Endothelial cell of umbilical vein (primary cell): ENCODE results near the gene ANKRD13B. TPM values are rescaled to one million over a fixed set of nuclear protein-coding genes. Genes with fewer than 3 reads are reported as not detected.
"Not testable (repeated sequence)": the region's sequence is repeated elsewhere in the genome, so short reads cannot be mapped to it uniquely, and the experiment has no call there.

Source experiments
- BruUV-seq: library from RNA; stranded (reverse); fragments of 400-500 nt; replicated peaks from 2 replicates; lab custom pipeline; 2021; lab: Mats Ljungman, UMichigan
- CTCF ChIA-PET: fragments of 300-600, 350-600 bp; sonication (Branson Sonifier 250); formaldehyde crosslinking; loops from one replicate; lab custom pipeline; 2021; ENCODE audit warnings: antibody characterized with exemption, inconsistent platforms; lab: Charles Lee
- POLR2A ChIA-PET: fragments of 300-600, 350-600 bp; sonication (Branson Sonifier 250); formaldehyde crosslinking; loops from one replicate; lab custom pipeline; 2021; ENCODE audit warnings: antibody characterized with exemption, inconsistent platforms; lab: Charles Lee
- DNase-seq: peaks from one replicate; pipeline ENCODE4 v3.0.0-alpha.2; 2011; ENCODE audit warnings: low read depth, low spot score
- FAIRE-seq: peaks from 2 replicates; lab custom pipeline; 2011; peaks lifted over from hg19 to GRCh38; lab: Jason Lieb, UNC
- H2AFZ ChIP-seq: 2 replicates; pipeline ENCODE4 v1.6.0; 2012; ENCODE audit warnings: low read depth, low read length, control low read depth, inconsistent platforms
- H3K27ac ChIP-seq: 2 replicates; pipeline ENCODE4 v1.5.1; 2011; ENCODE audit warnings: low read depth, mild to moderate bottlenecking, control low read depth, low read length, moderate library complexity; ENCODE audit not compliant: insufficient read depth
- H3K27me3 ChIP-seq, 2 experiments: 2 replicates each; pipeline versions ENCODE4 v1.6.0 to v1.6.1; 2011; ENCODE audit warnings: low read length in 2 of 2, mixed read lengths in 1 of 2; ENCODE audit not compliant: control insufficient read depth in 2 of 2, insufficient read depth in 2 of 2
- H3K36me3 ChIP-seq, 2 experiments: 2 replicates in 1 of 2; 3 replicates in 1 of 2; pipeline ENCODE4 v1.5.1; 2011; ENCODE audit warnings: low read length in 2 of 2, mild to moderate bottlenecking in 1 of 2, moderate library complexity in 1 of 2; ENCODE audit not compliant: control insufficient read depth in 2 of 2, insufficient read depth in 2 of 2; ENCODE audit errors: extremely low read depth in 1 of 2
- H3K4me1 ChIP-seq: 3 replicates; pipeline ENCODE4 v1.5.1; 2011; ENCODE audit warnings: mild to moderate bottlenecking, low read length; ENCODE audit not compliant: control insufficient read depth, insufficient read depth; ENCODE audit errors: extremely low read depth
- H3K4me2 ChIP-seq: 2 replicates; pipeline ENCODE4 v1.6.1; 2011; ENCODE audit warnings: low read length, control low read depth, mixed read lengths; ENCODE audit not compliant: insufficient read depth
- H3K4me3 ChIP-seq, 3 experiments: fragments of 200-600 bp in 1 of 3; sonication (generic), shearing (Covaris generic) in 1 of 3; replicated peaks in 1 of 3; 2 replicates each; pipeline ENCODE4 v1.5.1; 2011 to 2016; ENCODE audit warnings: control low read depth in 3 of 3, low read length in 3 of 3, mild to moderate bottlenecking in 2 of 3, inconsistent platforms in 1 of 3, low read depth in 1 of 3, moderate library complexity in 1 of 3; ENCODE audit not compliant: insufficient read depth in 1 of 3
- H3K79me2 ChIP-seq: 2 replicates; pipeline ENCODE4 v1.6.0; 2012; ENCODE audit warnings: low read length, inconsistent platforms; ENCODE audit not compliant: control insufficient read depth, insufficient read depth
- H3K9ac ChIP-seq: replicated peaks from 2 replicates; pipeline ENCODE3; 2011; ENCODE audit warnings: low read length, control low read depth; ENCODE audit not compliant: insufficient read depth; ENCODE audit errors: extremely low read depth
- H3K9me1 ChIP-seq: replicated peaks from 3 replicates; pipeline ENCODE4 v1.6.0; 2011; ENCODE audit warnings: mild to moderate bottlenecking, low read length; ENCODE audit not compliant: control insufficient read depth, insufficient read depth; ENCODE audit errors: extremely low read depth
- H3K9me3 ChIP-seq: replicated peaks from 2 replicates; pipeline ENCODE4 v1.5.1; 2012; ENCODE audit warnings: low read length, inconsistent platforms; ENCODE audit not compliant: control insufficient read depth, insufficient read depth
- H4K20me1 ChIP-seq: replicated peaks from 2 replicates; pipeline ENCODE3; 2011; ENCODE audit warnings: mild to moderate bottlenecking, low read length; ENCODE audit not compliant: control insufficient read depth, insufficient read depth; ENCODE audit errors: extremely low read depth
- EZH2 ChIP-seq: IDR thresholded peaks from 2 replicates; pipeline ENCODE4 v1.6.1; 2012; ENCODE audit warnings: borderline replicate concordance, low read depth, mild to moderate bottlenecking, moderate library complexity, low read length, inconsistent platforms; ENCODE audit not compliant: severe bottlenecking
- FOS ChIP-seq: IDR thresholded peaks from 2 replicates; pipeline ENCODE4 v1.6.1; 2011; ENCODE audit warnings: mild to moderate bottlenecking, low read length, moderate library complexity, borderline replicate concordance; ENCODE audit not compliant: insufficient read depth
- GATA2 ChIP-seq: IDR thresholded peaks from 2 replicates; pipeline ENCODE4 v1.7.0; 2011; ENCODE audit warnings: low read depth, mild to moderate bottlenecking, moderate library complexity, mixed read lengths, low read length; ENCODE audit not compliant: insufficient read length, insufficient read depth
- JUN ChIP-seq: IDR thresholded peaks from 2 replicates; pipeline ENCODE4 v1.6.1; 2011; ENCODE audit warnings: borderline replicate concordance, low read depth; ENCODE audit not compliant: insufficient read length, insufficient read depth
- MYC ChIP-seq: IDR thresholded peaks from one replicate; pipeline ENCODE4 v1.6.1; 2011; ENCODE audit warnings: mild to moderate bottlenecking, low read depth, low read length
- POLR2A ChIP-seq: IDR thresholded peaks from 2 replicates; pipeline ENCODE4 v1.6.1; 2012; ENCODE audit warnings: low read depth, mild to moderate bottlenecking, control low read depth, low read length
- POLR2AphosphoS5 ChIP-seq: IDR thresholded peaks from 2 replicates; pipeline ENCODE4 v1.6.1; 2012; ENCODE audit warnings: low read depth, mild to moderate bottlenecking, control low read depth, low read length, moderate library complexity; ENCODE audit not compliant: insufficient read depth
- dilution Hi-C: fragments of 300-500 bp; cut with MboI; formaldehyde crosslinking; loops from one replicate; pipeline ENCODE4 v1.15.0; 2019; ENCODE audit warnings: low sequenced_read_pairs; ENCODE audit not compliant: extremely low pct_ligation_motif_present
- intact Hi-C: fragments of 100-400 bp; cut with micrococcal nuclease; formaldehyde crosslinking; loops from one replicate; pipeline ENCODE4 v1.10.0; 2022
- polyA plus RNA-seq, 4 experiments: library from polyadenylated mRNA; depleted of rRNA in 3 of 4; stranded (reverse) in 3 of 4; unstranded in 1 of 4; fragments of >200 nt; gene quantifications; 2 replicates each; pipeline versions ENCODE4 v1.2.1 to v1.2.3, GENCODE V29; 2011 to 2012; ENCODE audit warnings: missing spikeins in 1 of 4
- total RNA-seq: library from RNA; stranded (reverse); gene quantifications from 2 replicates; pipeline ENCODE4 v1.2.3, GENCODE V29; 2021
- TF ChIP-seq, protein P1 (sequence below), 2 donors: IDR thresholded peaks; 1 replicate in 1 of 2; 2 replicates in 1 of 2; pipeline ENCODE4 v1.5.1; 2011; ENCODE audit warnings: low read length in 2 of 2, mild to moderate bottlenecking in 2 of 2, moderate library complexity in 2 of 2, control low read depth in 1 of 2, inconsistent platforms in 1 of 2, low read depth in 1 of 2; ENCODE audit not compliant: insufficient read depth in 1 of 2; ENCODE audit errors: extremely low read depth in 1 of 2
- TF ChIP-seq, protein P2 (sequence below): IDR thresholded peaks from 2 replicates; pipeline ENCODE4 v1.6.1; 2011; ENCODE audit not compliant: insufficient read depth, insufficient read length

The ANKRD13B gene
- total and polyA plus RNA-seq, 2 donors (not counting 3 experiments of a cell fraction or from before 2014, with no cell fraction given): 21.1 to 23.2 TPM

DNA sequence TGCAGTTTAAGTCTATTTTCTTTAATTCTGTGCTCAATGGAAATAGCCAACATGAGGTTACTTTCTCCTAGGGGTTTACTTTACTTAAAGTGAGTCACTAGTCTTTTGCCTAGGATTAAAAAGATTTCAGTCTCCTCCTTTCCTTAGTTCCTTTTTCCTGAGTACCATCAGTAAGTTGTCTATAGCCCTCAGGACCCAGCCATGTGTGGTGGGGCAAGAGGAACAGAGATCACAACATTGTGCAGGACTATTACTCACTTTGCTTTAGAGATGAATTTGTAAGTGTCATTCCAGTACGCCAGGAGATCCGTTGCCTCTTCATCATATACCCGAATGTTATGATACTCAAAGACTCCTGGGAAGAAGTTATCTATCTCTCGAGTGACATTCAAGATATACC is 57.5 kb downstream of the ANKRD13B start:
- Histone ChIP-seq H3K27ac (no peak overlapping the region), H3K9ac (no peak overlapping the region), H3K36me3 (peaks cover 1 to 9% of the 10 kb centered on the region in 2 experiments), H3K79me2 (no peaks in the 10 kb centered on the region), H2AFZ (no peak overlapping the region), H3K4me2 (no peak overlapping the region), H3K4me3 (no peak overlapping the region), H3K4me1 (peaks cover under 1% of the 10 kb centered on the region), H3K9me3 (no peaks in the 10 kb centered on the region), H3K9me1 (no peaks in the 10 kb centered on the region), H4K20me1 (no peaks in the 10 kb centered on the region), H3K27me3 (no peaks in the 10 kb centered on the region)
- BruUV-seq: no TSS peak
- POLR2A ChIA-PET: no interaction called here
- FAIRE-seq: peak; percentile 18
- TF ChIP-seq EZH2 (no peak), GATA2 (no peak), MYC (no peak), JUN (no peak), POLR2AphosphoS5 (no peak), FOS (no peak), POLR2A (no peak)
- TF ChIP-seq, protein P1, sequence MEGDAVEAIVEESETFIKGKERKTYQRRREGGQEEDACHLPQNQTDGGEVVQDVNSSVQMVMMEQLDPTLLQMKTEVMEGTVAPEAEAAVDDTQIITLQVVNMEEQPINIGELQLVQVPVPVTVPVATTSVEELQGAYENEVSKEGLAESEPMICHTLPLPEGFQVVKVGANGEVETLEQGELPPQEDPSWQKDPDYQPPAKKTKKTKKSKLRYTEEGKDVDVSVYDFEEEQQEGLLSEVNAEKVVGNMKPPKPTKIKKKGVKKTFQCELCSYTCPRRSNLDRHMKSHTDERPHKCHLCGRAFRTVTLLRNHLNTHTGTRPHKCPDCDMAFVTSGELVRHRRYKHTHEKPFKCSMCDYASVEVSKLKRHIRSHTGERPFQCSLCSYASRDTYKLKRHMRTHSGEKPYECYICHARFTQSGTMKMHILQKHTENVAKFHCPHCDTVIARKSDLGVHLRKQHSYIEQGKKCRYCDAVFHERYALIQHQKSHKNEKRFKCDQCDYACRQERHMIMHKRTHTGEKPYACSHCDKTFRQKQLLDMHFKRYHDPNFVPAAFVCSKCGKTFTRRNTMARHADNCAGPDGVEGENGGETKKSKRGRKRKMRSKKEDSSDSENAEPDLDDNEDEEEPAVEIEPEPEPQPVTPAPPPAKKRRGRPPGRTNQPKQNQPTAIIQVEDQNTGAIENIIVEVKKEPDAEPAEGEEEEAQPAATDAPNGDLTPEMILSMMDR (IDR thresholded peaks at IDR 0.05; ENCODE audit: extremely low read depth in 1 of 2, insufficient read depth in 1 of 2, low read depth in 1 of 2, low read length in 2 of 2): no peak
- TF ChIP-seq, protein P2, sequence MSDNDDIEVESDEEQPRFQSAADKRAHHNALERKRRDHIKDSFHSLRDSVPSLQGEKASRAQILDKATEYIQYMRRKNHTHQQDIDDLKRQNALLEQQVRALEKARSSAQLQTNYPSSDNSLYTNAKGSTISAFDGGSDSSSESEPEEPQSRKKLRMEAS: no peak
- CTCF ChIA-PET: no interaction called here
- intact Hi-C loops: no loop called here
- dilution Hi-C loops: no loop called here
- no peak for DNase-seq

DNA sequence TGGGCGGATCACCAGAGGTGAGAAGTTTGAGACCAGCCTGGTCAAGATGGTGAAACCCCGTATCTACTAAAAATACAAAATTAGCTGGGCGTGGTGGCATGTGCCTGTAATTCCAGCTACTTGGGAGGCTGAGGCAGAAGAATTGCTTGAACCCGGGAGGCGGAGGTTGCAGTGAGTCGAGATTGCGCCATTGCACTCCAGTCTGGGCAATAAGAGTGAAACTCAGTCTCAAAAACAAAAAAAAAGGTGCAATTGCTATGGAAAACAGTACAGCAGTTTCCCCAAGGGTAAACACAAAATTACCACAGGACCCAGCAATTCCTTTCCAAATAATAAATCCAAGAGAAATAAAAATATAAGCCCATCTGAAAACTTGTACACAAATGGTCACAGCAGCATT is 59.0 kb downstream of the ANKRD13B start:
- H3K9me1 ChIP-seq, DNase-seq, H3K9ac ChIP-seq, H3K79me2 ChIP-seq, H2AFZ ChIP-seq, H3K4me3 ChIP-seq, FAIRE-seq, H3K4me2 ChIP-seq, H3K27me3 ChIP-seq, H4K20me1 ChIP-seq, H3K4me1 ChIP-seq, intact Hi-C loops, H3K9me3 ChIP-seq, H3K27ac ChIP-seq, BruUV-seq, H3K36me3 ChIP-seq, dilution Hi-C loops: not testable (repeated sequence)
- ChIA-PET POLR2A (interaction anchor here (0.6 kb wide), 1 partner anchor 26 kb away, joined by 4 read pairs; no protein-coding TSS in a partner anchor), CTCF (interaction anchor here (1.0 to 1.1 kb wide), 2 partner anchors 10 to 128 kb away, joined by 4 to 5 read pairs; no protein-coding TSS in a partner anchor)
